GM08714 (cell line): ENCODE data around the gene CLIC6.

Source experiments
- H3K4me3 ChIP-seq: fragments of 200-500 bp; sonication (Bioruptor generic); 2 replicates; pipeline ENCODE4 v1.5.1; 2014; ENCODE audit warnings: mild to moderate bottlenecking, low read length, inconsistent platforms
- ZNF274 ChIP-seq: IDR thresholded peaks from 2 replicates; pipeline ENCODE4 v1.6.1; 2012; ENCODE audit warnings: mild to moderate bottlenecking, low read depth, low read length

Gene CLIC6

GRCh38 chr21:34668803-34669148 lies at the start of gene CLIC6:
CLIC6 (plus strand) TSS chr21:34668994; CDS start chr21:34669389, 395 bp downstream.
- no peak for TF ChIP-seq ZNF274
- peak within 1 kb of the TSS; percentile 66; the same call in 1 of the 2 replicates for H3K4me3 ChIP-seq

- TF ChIP-seq ZNF274, result no peak
These were observed 48.7 kb upstream of the CLIC6 start for GRCh38 chr21:34619841-34620665.

GRCh38 chr21:34621434-34622350 lies 47.1 kb upstream of the CLIC6 start:
- no peak overlapping the region for H3K4me3 ChIP-seq
- TF ChIP-seq ZNF274, result no peak

More at GRCh38 chr21:34619841-34620665, 48.7 kb upstream of the CLIC6 start:
- no peak overlapping the region for H3K4me3 ChIP-seq

GRCh38 chr21:34623516-34623915 lies 45.3 kb upstream of the CLIC6 start:
- no peak overlapping the region for H3K4me3 ChIP-seq
- TF ChIP-seq ZNF274, result no peak

- no peak overlapping the region for H3K4me3 ChIP-seq
- no peak for TF ChIP-seq ZNF274
These were observed 43.7 kb upstream of the CLIC6 start for GRCh38 chr21:34625030-34625593.

- no peak overlapping the region for H3K4me3 ChIP-seq
- no peak for TF ChIP-seq ZNF274
These were observed 42.7 kb upstream of the CLIC6 start for GRCh38 chr21:34626131-34626530.

- H3K4me3 ChIP-seq, result no peak overlapping the region
- no peak for TF ChIP-seq ZNF274
These were observed 38.2 kb upstream of the CLIC6 start for GRCh38 chr21:34630536-34631143.

GRCh38 chr21:34632498-34632897 lies 36.3 kb upstream of the CLIC6 start:
- TF ChIP-seq ZNF274, result no peak
- no peak overlapping the region for H3K4me3 ChIP-seq

GRCh38 chr21:34635307-34635706 lies 33.5 kb upstream of the CLIC6 start:
- H3K4me3 ChIP-seq, result no peak overlapping the region
- no peak for TF ChIP-seq ZNF274

GRCh38 chr21:34636961-34637360 lies 31.8 kb upstream of the CLIC6 start:
- no peak overlapping the region for H3K4me3 ChIP-seq
- no peak for TF ChIP-seq ZNF274

GRCh38 chr21:34639250-34639649 lies 29.5 kb upstream of the CLIC6 start:
- no peak for TF ChIP-seq ZNF274
- H3K4me3 ChIP-seq, result no peak overlapping the region

GRCh38 chr21:34639882-34640788 lies 28.7 kb upstream of the CLIC6 start:
- TF ChIP-seq ZNF274, result no peak
- peak overlapping the region; percentile 32; the same call in 1 of the 2 replicates for H3K4me3 ChIP-seq

GRCh38 chr21:34640858-34641257 lies 27.9 kb upstream of the CLIC6 start:
- H3K4me3 ChIP-seq, result no peak overlapping the region; the same call in 1 of the 2 replicates
- no peak for TF ChIP-seq ZNF274
